Activated CD8-positive, alpha-beta T cell treated with anti-CD3 and anti-CD28 coated beads, Interleukin-2, amount 10 ng/mL, durations not matched to agents 7 days and 5 days (primary cell): Measurements from ENCODE around the gene TGFBR1. TPM values are rescaled to one million over a fixed set of nuclear protein-coding genes. Genes with fewer than 3 reads are reported as not detected.
"Not testable (repeated sequence)": the region's sequence is repeated elsewhere in the genome, so short reads cannot be mapped to it uniquely, and the experiment has no call there.

Source experiments
- ATAC-seq: fragments of 150-1000 bp; cut with Tn5 transposase; one replicate; pipeline ENCODE4 v1.10.0; 2021; ENCODE audit warnings: moderate library complexity
- CTCF ChIA-PET: fragments of 350-600 bp; sonication (Branson Sonifier 250); formaldehyde crosslinking; loops from one replicate; lab custom pipeline; 2021; ENCODE audit warnings: antibody characterized with exemption; lab: Charles Lee
- POLR2A ChIA-PET: fragments of 350-600 bp; sonication (Branson Sonifier 250); formaldehyde crosslinking; loops from one replicate; lab custom pipeline; 2021; ENCODE audit warnings: antibody characterized with exemption; lab: Charles Lee
- DNase-seq: peaks from one replicate; pipeline ENCODE4 v3.0.0-alpha.2; 2020
- H3K27ac Mint-ChIP-seq: one replicate; pipeline ENCODE4 v1.8.0; 2021; ENCODE audit warnings: mild to moderate bottlenecking, mixed read lengths
- H3K27me3 Mint-ChIP-seq: one replicate; pipeline ENCODE4 v1.8.0; 2021; ENCODE audit warnings: low read depth, mixed read lengths
- H3K36me3 Mint-ChIP-seq: one replicate; pipeline ENCODE4 v1.8.0; 2021; ENCODE audit warnings: low read depth, mixed read lengths
- H3K4me1 Mint-ChIP-seq: one replicate; pipeline ENCODE4 v1.8.0; 2021; ENCODE audit warnings: low read depth, mixed read lengths
- H3K4me3 Mint-ChIP-seq: one replicate; pipeline ENCODE4 v1.8.0; 2021; ENCODE audit warnings: mild to moderate bottlenecking, mixed read lengths
- H3K9me3 Mint-ChIP-seq: one replicate; pipeline ENCODE4 v1.8.0; 2022; ENCODE audit warnings: mixed read lengths; ENCODE audit not compliant: insufficient read depth
- total RNA-seq, 2 experiments: library from RNA; stranded (reverse); gene quantifications; one replicate each; pipeline ENCODE4 v1.2.3, GENCODE V29; 2021

TGFBR1 gene
- total RNA-seq, 2 experiments from 2014 or later, result 90.1 to 90.9 TPM

DNA sequence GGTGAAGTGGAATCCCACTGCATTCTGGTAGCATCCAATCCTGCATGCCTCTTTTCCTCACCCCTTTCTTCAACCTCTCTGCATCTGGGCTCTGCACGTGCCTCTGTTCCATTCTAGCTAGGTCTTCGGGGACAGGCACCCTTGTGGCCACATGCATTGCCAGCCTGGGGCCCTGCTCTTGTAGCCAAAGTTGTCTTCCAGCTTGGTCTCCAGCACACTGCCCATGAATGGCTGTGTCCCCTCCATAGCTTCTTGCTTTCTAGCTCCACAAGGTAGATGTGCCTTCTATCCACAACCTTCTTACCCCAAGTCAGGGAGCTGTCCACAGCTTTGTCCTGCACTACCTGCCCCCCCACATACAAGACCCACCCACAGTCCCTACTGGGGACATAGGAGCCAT is 84.3 kb downstream of the TGFBR1 start:
- ATAC-seq (no peak), DNase-seq (no peak)
- H3K4me3 Mint-ChIP-seq, result no peak overlapping the region
- H3K36me3 Mint-ChIP-seq, result no peaks in the 10 kb centered on the region
- POLR2A ChIA-PET, result no interaction called here
- H3K9me3 Mint-ChIP-seq, result no peaks in the 10 kb centered on the region
- CTCF ChIA-PET, result interaction anchor here (1.4 to 9.2 kb wide), 2 partner anchors 25 to 32 kb away, joined by 3 to 115 read pairs; no protein-coding TSS in a partner anchor
- H3K27ac Mint-ChIP-seq, result no peak overlapping the region
- no peaks in the 10 kb centered on the region for H3K27me3 Mint-ChIP-seq
- H3K4me1 Mint-ChIP-seq, result peaks cover 38% of the 10 kb centered on the region

DNA sequence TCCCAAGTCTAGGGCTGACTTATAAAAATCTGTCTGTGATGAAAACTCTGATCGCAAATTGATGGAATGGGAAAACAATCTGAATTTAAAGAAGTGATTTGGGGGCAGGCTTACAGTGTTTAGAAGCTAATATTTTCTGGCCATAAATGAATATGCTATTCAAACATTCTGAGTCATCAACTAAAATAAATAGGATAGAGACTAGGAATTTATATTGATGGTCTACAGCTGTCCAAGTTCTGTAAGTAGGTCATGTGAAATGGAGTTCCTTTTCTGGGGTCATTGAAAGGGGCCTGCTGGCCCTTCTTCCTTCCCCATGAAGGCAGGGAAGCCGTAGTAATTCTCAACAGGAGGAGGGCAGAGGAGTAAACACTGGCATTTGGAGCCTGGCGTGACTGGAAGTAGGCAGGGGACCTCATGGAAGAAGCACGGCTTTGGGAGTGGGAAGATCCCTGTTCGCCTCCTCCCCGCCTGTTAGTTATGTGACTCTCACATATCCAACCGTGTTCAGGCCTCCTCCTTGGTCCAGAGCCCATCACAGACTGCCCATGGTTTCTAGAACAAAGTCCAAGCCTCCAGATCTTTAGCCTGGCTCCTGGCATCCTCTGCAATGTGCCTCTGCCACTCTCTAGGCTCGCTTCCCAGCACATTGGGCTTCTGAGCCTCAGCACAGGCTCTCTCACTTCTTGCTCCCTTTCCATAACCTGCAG is 85.1 kb downstream of the TGFBR1 start:
- H3K4me1 Mint-ChIP-seq, result peaks cover 34% of the 10 kb centered on the region
- ChIA-PET CTCF (interaction anchor here (1.0 to 2.5 kb wide), 3 partner anchors 31 to 58 kb away, joined by 3 to 12 read pairs (median 3); no protein-coding TSS in a partner anchor), POLR2A (no interaction called here)

DNA sequence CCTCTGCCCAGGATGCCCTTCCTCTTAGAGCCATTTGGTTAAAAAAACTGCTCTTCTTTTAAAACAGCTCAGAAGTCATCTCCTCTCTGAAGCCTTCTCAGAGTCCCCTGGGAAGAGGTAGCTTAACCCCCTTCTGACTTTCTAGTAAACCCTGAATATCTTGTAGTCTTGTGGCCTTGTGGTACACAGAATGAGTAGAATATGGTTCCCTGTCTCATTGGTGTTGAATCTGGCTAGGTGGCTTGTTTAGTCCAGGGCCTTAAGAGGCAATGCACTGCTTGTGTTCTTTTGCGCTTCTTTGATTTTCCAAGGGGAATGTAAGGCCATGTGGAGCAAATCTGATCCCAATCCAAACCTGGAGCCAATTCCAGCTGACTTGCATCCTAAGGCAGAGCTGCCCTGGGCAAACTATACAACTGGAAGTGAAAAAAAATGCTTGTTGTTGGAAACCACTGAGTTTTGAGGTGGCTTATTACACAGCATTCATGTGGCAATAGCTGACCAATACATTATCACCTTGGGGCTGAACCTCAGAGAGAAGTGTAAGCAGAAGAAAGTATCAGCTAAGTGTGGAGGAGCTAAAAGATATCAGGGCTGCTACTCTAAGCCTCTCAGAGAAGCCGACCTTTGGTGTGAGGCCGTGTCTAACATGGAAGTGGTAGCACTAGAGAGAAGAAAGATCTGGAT is 85.8 kb downstream of the TGFBR1 start:
- Mint-ChIP-seq H3K4me3 (no peak overlapping the region), H3K4me1 (peaks cover 34% of the 10 kb centered on the region), H3K9me3 (no peaks in the 10 kb centered on the region), H3K36me3 (no peaks in the 10 kb centered on the region), H3K27me3 (no peaks in the 10 kb centered on the region), H3K27ac (no peak overlapping the region)
- ChIA-PET POLR2A (no interaction called here), CTCF (interaction anchor here (1.0 to 2.5 kb wide), 3 partner anchors 28 to 58 kb away, joined by 3 to 12 read pairs (median 3); no protein-coding TSS in a partner anchor)
- ATAC-seq (no peak), DNase-seq (no peak)

More for the DNA sequence above, 85.1 kb downstream of the TGFBR1 start:
- DNase-seq (no peak), ATAC-seq (no peak)
- Mint-ChIP-seq H3K4me3 (no peak overlapping the region), H3K9me3 (no peaks in the 10 kb centered on the region), H3K27ac (no peak overlapping the region), H3K27me3 (no peaks in the 10 kb centered on the region), H3K36me3 (no peaks in the 10 kb centered on the region)

DNA sequence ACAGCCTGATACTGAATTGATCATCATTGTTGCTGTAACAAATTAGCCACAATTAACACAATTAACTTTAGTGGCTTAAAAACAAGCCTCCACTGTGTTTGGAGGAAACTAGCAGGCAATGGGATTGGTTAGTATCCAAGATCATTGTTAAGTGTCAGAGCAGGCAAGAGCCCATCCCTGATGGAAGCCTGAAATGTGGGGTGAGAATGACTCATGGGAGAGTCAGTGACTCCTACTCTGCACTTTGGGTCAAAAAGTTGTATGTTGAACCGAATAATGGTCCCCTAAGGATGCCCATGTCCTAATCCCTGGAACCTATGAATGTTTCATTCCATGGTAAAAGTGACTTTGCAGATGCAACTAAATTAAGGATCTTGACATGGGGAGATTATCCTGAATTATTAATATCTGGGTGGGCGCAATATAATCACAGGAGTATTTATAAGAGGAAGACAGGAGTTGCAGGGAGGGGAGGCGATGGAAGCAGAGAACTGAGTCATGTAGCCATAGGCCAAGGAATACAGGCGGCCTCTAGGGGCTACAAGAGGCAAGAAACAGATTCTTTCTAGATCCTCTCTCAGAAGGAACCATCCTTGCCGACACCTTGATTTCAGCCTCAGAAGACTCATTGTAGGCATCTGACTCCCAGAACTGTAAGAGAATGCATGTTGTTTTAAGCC is 88.0 kb downstream of the TGFBR1 start:
- DNase-seq (no peak), ATAC-seq (peak; percentile 53)
- CTCF ChIA-PET, result interaction anchor here (1.3 to 6.0 kb wide), 4 partner anchors 8 to 52 kb away, joined by 5 to 58 read pairs (median 6); no protein-coding TSS in a partner anchor
- Mint-ChIP-seq H3K4me3 (no peak overlapping the region), H3K27me3 (no peaks in the 10 kb centered on the region), H3K27ac (no peak overlapping the region), H3K4me1 (peaks cover 28% of the 10 kb centered on the region), H3K9me3 (no peaks in the 10 kb centered on the region), H3K36me3 (no peaks in the 10 kb centered on the region)
- POLR2A ChIA-PET, result interaction anchor here (0.6 kb wide), 1 partner anchor 10 kb away, joined by 3 read pairs; no protein-coding TSS in a partner anchor

DNA sequence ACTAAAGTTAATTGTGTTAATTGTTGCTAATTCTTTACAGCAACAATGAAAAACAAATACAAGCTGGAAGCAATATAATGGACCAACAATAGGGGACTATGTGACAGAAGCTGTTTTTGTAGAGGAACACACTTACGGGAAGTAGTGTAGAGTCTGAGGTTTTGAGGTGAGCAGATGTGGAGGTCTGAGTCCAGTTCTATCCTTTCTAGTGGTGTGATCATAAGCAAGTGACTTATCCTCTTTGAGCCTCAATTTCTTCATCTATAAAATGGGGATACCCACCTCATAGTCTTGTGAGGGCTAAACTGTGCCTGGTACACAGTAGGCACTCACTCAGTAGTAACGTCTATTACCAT is 88.5 kb downstream of the TGFBR1 start:
- Mint-ChIP-seq H3K27ac (no peak overlapping the region), H3K27me3 (no peaks in the 10 kb centered on the region), H3K9me3 (no peaks in the 10 kb centered on the region), H3K36me3 (no peaks in the 10 kb centered on the region), H3K4me1 (peaks cover 31% of the 10 kb centered on the region), H3K4me3 (no peak overlapping the region)
- CTCF ChIA-PET, result interaction anchor here (1.3 to 6.0 kb wide), 5 partner anchors 8 to 171 kb away, joined by 3 to 58 read pairs (median 5); no protein-coding TSS in a partner anchor
- POLR2A ChIA-PET, result interaction anchor here (0.6 kb wide), 1 partner anchor 11 kb away, joined by 3 read pairs; no protein-coding TSS in a partner anchor
- peak; percentile 48 for DNase-seq
- ATAC-seq, result peak; percentile 87

GRCh38 chr9:99196484-99196883 is 91.6 kb downstream of the TGFBR1 start:
- not testable (repeated sequence) for H3K27me3 Mint-ChIP-seq, H3K4me3 Mint-ChIP-seq, DNase-seq, H3K27ac Mint-ChIP-seq, H3K9me3 Mint-ChIP-seq, H3K36me3 Mint-ChIP-seq, ATAC-seq
- CTCF ChIA-PET, result interaction anchor here (1.0 to 6.0 kb wide), 3 partner anchors 11 to 1020 kb away, joined by 3 to 58 read pairs (median 17); no protein-coding TSS in a partner anchor
- POLR2A ChIA-PET, result interaction anchor here (1.3 to 2.2 kb wide), 2 partner anchors 25 to 26 kb away, joined by 3 to 6 read pairs; partner anchors contain the start of genes ALG2 and SEC61B
- H3K4me1 Mint-ChIP-seq, result peaks cover 31% of the 10 kb centered on the region

GRCh38 chr9:99197124-99197630 is 92.3 kb downstream of the TGFBR1 start:
- no peak overlapping the region for H3K27ac Mint-ChIP-seq
- no peaks in the 10 kb centered on the region for H3K36me3 Mint-ChIP-seq
- no peaks in the 10 kb centered on the region for H3K27me3 Mint-ChIP-seq
- ChIA-PET CTCF (interaction anchor here (0.8 to 6.0 kb wide), 6 partner anchors 12 to 1019 kb away, joined by 3 to 58 read pairs (median 4); no protein-coding TSS in a partner anchor), POLR2A (interaction anchor here (0.6 to 2.2 kb wide), 4 partner anchors 24 to 715 kb away, joined by 3 to 7 read pairs (median 4); partner anchors contain the start of genes ALG2 and SEC61B)
- DNase-seq (no peak), ATAC-seq (no peak)
- peaks cover 30% of the 10 kb centered on the region for H3K4me1 Mint-ChIP-seq
- H3K4me3 Mint-ChIP-seq, result no peak overlapping the region
- no peaks in the 10 kb centered on the region for H3K9me3 Mint-ChIP-seq

- Mint-ChIP-seq H3K4me3 (no peak overlapping the region), H3K27ac (no peak overlapping the region), H3K27me3 (no peaks in the 10 kb centered on the region), H3K36me3 (no peaks in the 10 kb centered on the region), H3K4me1 (peaks cover 23% of the 10 kb centered on the region), H3K9me3 (no peaks in the 10 kb centered on the region)
- no peak for ATAC-seq
- CTCF ChIA-PET, result interaction anchor here (0.9 to 6.0 kb wide), 4 partner anchors 13 to 58 kb away, joined by 3 to 58 read pairs (median 10); no protein-coding TSS in a partner anchor
- POLR2A ChIA-PET, result interaction anchor here (0.6 to 2.2 kb wide), 2 partner anchors 24 to 222 kb away, joined by 3 to 6 read pairs; partner anchors contain the start of genes ALG2 and SEC61B
- no peak for DNase-seq
These were observed 93.1 kb downstream of the TGFBR1 start for GRCh38 chr9:99197987-99198386.

- ATAC-seq (no peak), DNase-seq (no peak)
- ChIA-PET CTCF (interaction anchor here (0.7 kb wide), 1 partner anchor 20 kb away, joined by 3 read pairs; no protein-coding TSS in a partner anchor), POLR2A (no interaction called here)
- Mint-ChIP-seq H3K4me3 (no peak overlapping the region), H3K9me3 (no peaks in the 10 kb centered on the region), H3K27ac (no peak overlapping the region), H3K4me1 (peaks cover 8% of the 10 kb centered on the region), H3K36me3 (no peaks in the 10 kb centered on the region), H3K27me3 (no peaks in the 10 kb centered on the region)
These were observed 95.1 kb downstream of the TGFBR1 start for GRCh38 chr9:99199938-99200539.

DNA sequence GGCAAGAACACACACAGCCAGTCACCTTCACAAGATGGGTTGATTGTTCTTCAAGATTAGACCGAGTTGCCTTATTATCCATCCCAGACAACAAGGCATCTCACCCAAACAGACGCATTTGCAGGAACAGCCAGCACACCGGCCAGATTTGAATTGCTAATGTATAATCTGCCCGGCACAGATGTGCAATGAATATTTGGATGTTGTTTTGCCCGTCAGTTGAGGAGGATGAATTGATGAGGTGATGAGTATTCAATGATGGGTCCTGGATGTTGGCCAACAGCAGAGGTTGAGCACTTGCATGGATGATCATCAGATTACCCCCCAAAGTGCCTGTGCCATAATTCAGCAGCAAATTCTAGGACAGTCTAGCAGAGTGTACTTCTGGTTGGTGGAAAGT is 96.7 kb downstream of the TGFBR1 start:
- ATAC-seq, result no peak
- CTCF ChIA-PET, result interaction anchor here (1.1 to 1.4 kb wide), 3 partner anchors 8 to 20 kb away, joined by 3 to 5 read pairs (median 4); partner anchors contain the start of genes ALG2 and SEC61B
- H3K27me3 Mint-ChIP-seq, result peaks cover 9% of the 10 kb centered on the region

More for the DNA sequence above, 96.7 kb downstream of the TGFBR1 start:
- POLR2A ChIA-PET, result no interaction called here
- H3K4me1 Mint-ChIP-seq, result peaks cover 7% of the 10 kb centered on the region
- no peak for DNase-seq
- no peaks in the 10 kb centered on the region for H3K9me3 Mint-ChIP-seq
- H3K27ac Mint-ChIP-seq, result no peak overlapping the region
- no peaks in the 10 kb centered on the region for H3K36me3 Mint-ChIP-seq
- H3K4me3 Mint-ChIP-seq, result no peak overlapping the region
